HUES6 (cell line): ENCODE measurements around the gene MIA.
A peak's percentile ranks its signal among the peaks of the same experiment; 100 is the strongest.
"Not testable (repeated sequence)": the region's sequence is repeated elsewhere in the genome, so short reads cannot be mapped to it uniquely, and the experiment has no call there.

Experiments
- H3K27ac ChIP-seq: 2 replicates; pipeline ENCODE4 v1.7.0; 2013; ENCODE audit warnings: low read depth, mild to moderate bottlenecking, low read length, inconsistent platforms
- H3K27me3 ChIP-seq: 2 replicates; pipeline ENCODE4 v1.6.1; 2013; ENCODE audit warnings: low read length; ENCODE audit not compliant: control insufficient read depth, insufficient read depth
- H3K36me3 ChIP-seq: 2 replicates; pipeline ENCODE4 v1.6.1; 2013; ENCODE audit warnings: low read length; ENCODE audit not compliant: control insufficient read depth, insufficient read depth
- H3K4me1 ChIP-seq: 2 replicates; pipeline ENCODE4 v1.6.1; 2013; ENCODE audit warnings: low read length; ENCODE audit not compliant: control insufficient read depth, insufficient read depth
- H3K4me3 ChIP-seq: 2 replicates; pipeline ENCODE4 v1.5.1; 2013; ENCODE audit warnings: low read depth, low read length
- H3K9ac ChIP-seq: one replicate; pipeline ENCODE4 v1.6.1; 2013; ENCODE audit warnings: mild to moderate bottlenecking, low read length
- H3K9me3 ChIP-seq: 2 replicates; pipeline ENCODE4 v1.6.1; 2013; ENCODE audit warnings: low read depth, low read length; ENCODE audit not compliant: control insufficient read depth, insufficient read depth

MIA gene

DNA sequence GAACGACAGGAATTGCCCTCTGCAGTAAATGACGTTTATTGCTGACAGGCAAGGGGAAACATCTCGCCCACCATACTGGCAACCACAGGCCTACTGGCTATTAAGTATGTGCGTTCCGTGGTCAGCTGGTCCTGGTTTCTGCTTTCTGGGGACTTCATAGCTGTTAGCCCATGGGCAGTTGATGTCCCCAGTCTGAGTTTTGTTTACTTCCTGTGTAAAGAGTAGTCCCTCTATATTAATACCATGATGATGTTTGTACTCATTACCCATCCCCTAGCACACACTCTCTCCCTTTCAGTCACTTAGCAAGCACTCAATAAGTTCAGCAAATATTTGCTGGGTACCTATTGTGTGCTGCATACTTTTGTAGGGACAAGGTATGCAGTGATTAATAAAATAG is 6.5 kb upstream of the MIA start:
- peaks cover 7% of the 10 kb centered on the region; the same call in 1 of the 2 replicates for H3K9me3 ChIP-seq
- no peak overlapping the region for H3K4me3 ChIP-seq
- no peaks in the 10 kb centered on the region for H3K4me1 ChIP-seq
- no peak overlapping the region for H3K27ac ChIP-seq
- no peak overlapping the region for H3K9ac ChIP-seq
- H3K27me3 ChIP-seq = no peaks in the 10 kb centered on the region
- peaks cover 24% of the 10 kb centered on the region for H3K36me3 ChIP-seq

DNA sequence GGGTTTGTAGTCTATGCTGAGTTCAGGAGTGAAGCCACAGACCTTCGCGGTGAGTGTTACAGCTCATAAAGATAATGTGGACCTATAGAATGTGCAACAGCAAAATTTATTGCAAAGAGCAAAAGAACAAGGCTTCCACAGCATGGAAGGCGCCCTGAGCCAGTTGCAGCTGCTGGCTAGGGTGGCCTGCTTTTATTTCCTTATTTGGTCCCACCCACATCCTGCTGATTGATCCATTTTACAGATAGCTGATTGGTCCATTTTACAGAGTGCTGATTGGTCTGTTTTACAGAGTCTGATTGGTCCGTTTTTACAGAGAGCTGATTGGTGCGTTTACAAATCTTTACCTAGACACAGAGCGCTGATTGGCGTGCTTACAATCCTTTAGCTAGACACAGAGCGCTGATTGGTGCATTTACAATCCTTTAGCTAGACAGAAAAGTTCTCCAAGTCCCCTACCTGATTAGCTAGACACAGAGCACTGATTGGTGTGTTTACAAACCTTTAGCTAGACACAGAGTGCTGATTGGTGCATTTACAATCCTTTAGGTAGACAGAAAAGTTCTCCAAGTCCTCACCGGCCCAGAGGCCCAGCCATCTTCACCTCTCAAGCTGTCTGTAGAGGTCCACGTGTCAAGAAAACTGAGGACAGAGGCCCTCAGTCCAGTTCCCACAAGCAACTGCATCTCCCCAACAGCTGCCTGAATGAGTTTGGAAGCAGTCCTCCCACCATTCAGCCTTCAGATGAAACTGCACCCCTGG is 4.0 kb upstream of the MIA start:
- H3K36me3 ChIP-seq, H3K4me1 ChIP-seq, H3K27me3 ChIP-seq, H3K9me3 ChIP-seq, H3K27ac ChIP-seq, H3K4me3 ChIP-seq, H3K9ac ChIP-seq: not testable (repeated sequence)

DNA sequence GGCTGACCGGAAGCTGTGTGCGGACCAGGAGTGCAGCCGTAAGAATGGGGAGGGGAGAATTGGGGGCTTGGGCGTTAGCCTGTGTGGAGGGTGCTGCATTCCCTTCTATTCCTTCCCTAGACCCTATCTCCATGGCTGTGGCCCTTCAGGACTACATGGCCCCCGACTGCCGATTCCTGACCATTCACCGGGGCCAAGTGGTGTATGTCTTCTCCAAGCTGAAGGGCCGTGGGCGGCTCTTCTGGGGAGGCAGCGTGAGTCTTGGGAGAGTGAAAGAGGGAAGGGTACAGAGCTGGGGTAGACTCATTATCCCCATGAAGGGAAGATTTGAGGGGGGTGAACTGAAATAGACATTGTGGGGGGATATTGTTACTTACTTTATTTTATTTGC is 306 bp downstream of the MIA start:
- peaks cover 7% of the 10 kb centered on the region; the same call in 1 of the 2 replicates for H3K9me3 ChIP-seq
- H3K27ac ChIP-seq = no peak overlapping the region
- H3K4me1 ChIP-seq = peaks cover 13% of the 10 kb centered on the region
- H3K4me3 ChIP-seq = no peak overlapping the region
- no peak overlapping the region for H3K9ac ChIP-seq
- H3K27me3 ChIP-seq = no peaks in the 10 kb centered on the region
- no peaks in the 10 kb centered on the region for H3K36me3 ChIP-seq

GRCh38 chr19:40776364-40776763 is 1.0 kb downstream of the MIA start:
- Histone ChIP-seq H3K9me3 (peaks cover 3% of the 10 kb centered on the region; the same call in 1 of the 2 replicates), H3K4me1 (peaks cover 13% of the 10 kb centered on the region), H3K9ac (no peak overlapping the region), H3K4me3 (no peak overlapping the region), H3K27me3 (no peaks in the 10 kb centered on the region), H3K27ac (no peak overlapping the region), H3K36me3 (no peaks in the 10 kb centered on the region)

DNA sequence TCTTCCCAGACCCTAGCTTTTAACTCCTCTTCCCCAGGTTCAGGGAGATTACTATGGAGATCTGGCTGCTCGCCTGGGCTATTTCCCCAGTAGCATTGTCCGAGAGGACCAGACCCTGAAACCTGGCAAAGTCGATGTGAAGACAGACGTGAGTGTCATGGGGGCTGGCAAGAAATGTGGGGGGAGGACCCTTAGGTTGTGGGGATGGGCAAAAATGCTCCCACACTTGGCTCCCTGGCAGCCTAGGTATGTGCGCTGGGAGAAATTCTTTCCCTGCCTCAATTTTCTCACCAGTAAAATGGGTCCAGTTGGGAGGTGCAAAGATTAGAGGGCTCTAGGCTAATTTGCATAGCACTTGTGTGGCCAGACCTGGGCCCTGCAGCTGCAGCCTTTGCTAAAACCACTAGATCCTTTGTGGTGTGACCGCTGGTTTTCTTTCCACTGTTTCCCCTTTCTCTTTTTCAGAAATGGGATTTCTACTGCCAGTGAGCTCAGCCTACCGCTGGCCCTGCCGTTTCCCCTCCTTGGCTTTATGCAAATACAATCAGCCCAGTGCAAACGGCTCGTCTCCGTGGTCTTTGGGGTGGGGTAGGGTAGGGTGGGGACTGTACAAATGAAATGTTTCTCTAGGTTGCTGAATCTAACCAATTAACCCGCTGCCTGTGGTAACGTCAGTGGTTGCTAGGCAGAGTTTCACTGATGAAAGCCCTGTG is 1.8 kb downstream of the MIA start:
- Histone ChIP-seq H3K27me3 (no peaks in the 10 kb centered on the region), H3K9ac (peak overlapping the region; percentile 81), H3K4me1 (peaks cover 13% of the 10 kb centered on the region), H3K4me3 (peak overlapping the region; percentile 82), H3K36me3 (peaks cover 1% of the 10 kb centered on the region; the same call in 1 of the 2 replicates), H3K27ac (peak overlapping the region; percentile 89), H3K9me3 (no peaks in the 10 kb centered on the region)

GRCh38 chr19:40777645-40777936 is 2.3 kb downstream of the MIA start:
- peak overlapping the region; percentile 89 for H3K27ac ChIP-seq
- H3K9me3 ChIP-seq = no peaks in the 10 kb centered on the region
- H3K36me3 ChIP-seq = peaks cover 2% of the 10 kb centered on the region; the same call in 1 of the 2 replicates
- H3K27me3 ChIP-seq = no peaks in the 10 kb centered on the region
- H3K4me3 ChIP-seq = peak overlapping the region; percentile 82
- peaks cover 13% of the 10 kb centered on the region for H3K4me1 ChIP-seq
- peak overlapping the region; percentile 81 for H3K9ac ChIP-seq

- H3K4me3 ChIP-seq = peak within 1 kb of the TSS; percentile 82
- H3K27me3 ChIP-seq = no peaks in the 10 kb centered on the region
- peaks cover 2% of the 10 kb centered on the region; the same call in 1 of the 2 replicates for H3K36me3 ChIP-seq
- peak within 1 kb of the TSS; percentile 81 for H3K9ac ChIP-seq
- H3K4me1 ChIP-seq = peaks cover 13% of the 10 kb centered on the region
- peak within 1 kb of the TSS; percentile 89 for H3K27ac ChIP-seq
- no peaks in the 10 kb centered on the region for H3K9me3 ChIP-seq
Measured at GRCh38 chr19:40777937-40778705, 2.8 kb downstream of the MIA start, which contains the start of gene RAB4B. RAB4B (plus strand) TSS chr19:40778247; CDS start chr19:40778376, 129 bp downstream.

GRCh38 chr19:40778706-40779284 is 3.5 kb downstream of the MIA start:
- Histone ChIP-seq H3K27ac (0 out of 2 replicates have a peak overlapping the region, but pooled peaks have one; percentile 18), H3K27me3 (no peaks in the 10 kb centered on the region), H3K36me3 (peaks cover 2% of the 10 kb centered on the region; the same call in 1 of the 2 replicates), H3K4me3 (peak overlapping the region; percentile 72), H3K4me1 (peaks cover 13% of the 10 kb centered on the region), H3K9me3 (no peaks in the 10 kb centered on the region), H3K9ac (peak overlapping the region; percentile 66)

- no peaks in the 10 kb centered on the region for H3K27me3 ChIP-seq
- no peak overlapping the region for H3K27ac ChIP-seq
- H3K9me3 ChIP-seq = no peaks in the 10 kb centered on the region
Measured at GRCh38 chr19:40780582-40780981, 5.3 kb downstream of the MIA start.

GRCh38 chr19:40781140-40781539 is 5.8 kb downstream of the MIA start:
- no peak overlapping the region for H3K27ac ChIP-seq
- H3K27me3 ChIP-seq = no peaks in the 10 kb centered on the region
- H3K4me1 ChIP-seq = peaks cover 8% of the 10 kb centered on the region
- no peak overlapping the region for H3K9ac ChIP-seq
- H3K36me3 ChIP-seq = peaks cover 2% of the 10 kb centered on the region; the same call in 1 of the 2 replicates
- H3K4me3 ChIP-seq = no peak overlapping the region
- no peaks in the 10 kb centered on the region for H3K9me3 ChIP-seq

More at GRCh38 chr19:40780582-40780981, 5.3 kb downstream of the MIA start:
- Histone ChIP-seq H3K4me1 (peaks cover 8% of the 10 kb centered on the region), H3K9ac (no peak overlapping the region), H3K4me3 (no peak overlapping the region), H3K36me3 (peaks cover 2% of the 10 kb centered on the region; the same call in 1 of the 2 replicates)
